HCT116 (cell line): Measurements from ENCODE around the gene COL2A1. TPM values are rescaled to one million over a fixed set of nuclear protein-coding genes. Genes with fewer than 3 reads are reported as not detected.

Source experiments
- ATAC-seq: fragments of 200-7000 bp; cut with Tn5 transposase; 2 replicates; pipeline ENCODE4 v1.9.1; 2020; ENCODE audit warnings: mild to moderate bottlenecking, moderate library complexity
- BruUV-seq: library from RNA; stranded (reverse); fragments of 400-500 nt; replicated peaks from 2 replicates; lab custom pipeline; 2021; lab: Mats Ljungman, UMichigan
- CTCF ChIA-PET: fragments of 300-600 bp; sonication (Branson Sonifier 250); formaldehyde crosslinking; loops from one replicate; lab custom pipeline; 2021; ENCODE audit warnings: antibody characterized with exemption; lab: Charles Lee
- POLR2A ChIA-PET: fragments of 300-600, 350-600 bp; sonication (Branson Sonifier 250); formaldehyde crosslinking; loops from one replicate; lab custom pipeline; 2021; ENCODE audit warnings: antibody characterized with exemption; lab: Charles Lee
- RAD21 ChIA-PET, 2 experiments: fragments of 300-600 bp; sonication (Branson Sonifier 250); formaldehyde crosslinking; loops; one replicate each; lab custom pipeline; 2023; ENCODE audit warnings: low total read pairs in 2 of 2; ENCODE audit not compliant: uncharacterized antibody in 2 of 2, unreplicated experiment in 2 of 2, low non-redundant PET in 1 of 2; lab: Charles Lee
- DNase-seq: peaks from one replicate; pipeline ENCODE4 v3.0.0-alpha.2; 2010; ENCODE audit warnings: low read depth, low spot score
- H2AFZ ChIP-seq: fragments of 200-600 bp; shearing (Covaris generic), sonication (generic); 2 replicates; pipeline ENCODE4 v1.6.1; 2017; ENCODE audit warnings: low read depth, mixed run types, mixed read lengths, antibody characterized with exemption, low read length; ENCODE audit not compliant: poor library complexity, severe bottlenecking
- H3K27ac ChIP-seq: 2 replicates; pipeline ENCODE4 v1.5.1; 2012; ENCODE audit warnings: low read depth, low read length
- H3K27me3 ChIP-seq: fragments of 200-600 bp; sonication (generic); 2 replicates; pipeline ENCODE4 v1.6.1; 2016; ENCODE audit warnings: mixed run types, low read length, mixed read lengths; ENCODE audit not compliant: insufficient read depth
- H3K36me3 ChIP-seq, 2 experiments: fragments of 200-500 bp in 1 of 2; fragments of 200-600 bp in 1 of 2; sonication (Bioruptor generic) in 1 of 2; sonication (generic) in 1 of 2; 2 replicates each; pipeline versions ENCODE4 v1.5.1 to v1.6.1; 2014 to 2016; ENCODE audit warnings: low read length in 2 of 2, inconsistent platforms in 1 of 2, mixed read lengths in 1 of 2, mixed run types in 1 of 2; ENCODE audit not compliant: insufficient read depth in 2 of 2, control insufficient read depth in 1 of 2
- H3K4me1 ChIP-seq, 2 experiments: fragments of 200-600 bp in 1 of 2; sonication (generic) in 1 of 2; 2 replicates each; pipeline versions ENCODE4 v1.5.1 to v1.6.1; 2012 to 2017; ENCODE audit warnings: low read length in 2 of 2, inconsistent platforms in 1 of 2, mild to moderate bottlenecking in 1 of 2, mixed read lengths in 1 of 2, mixed run types in 1 of 2, moderate library complexity in 1 of 2; ENCODE audit not compliant: insufficient read depth in 2 of 2, control insufficient read depth in 1 of 2
- H3K4me2 ChIP-seq: fragments of 200-600 bp; sonication (generic); 2 replicates; pipeline ENCODE4 v1.6.1; 2017; ENCODE audit warnings: mixed run types, low read length, mixed read lengths
- H3K4me3 ChIP-seq, 2 experiments: fragments of 200-600 bp in 1 of 2; sonication (generic) in 1 of 2; replicated peaks in 1 of 2; 2 replicates each; pipeline ENCODE4 v1.5.1; 2011 to 2016; ENCODE audit warnings: low read length in 2 of 2, control low read depth in 1 of 2, low read depth in 1 of 2, mild to moderate bottlenecking in 1 of 2, mixed read lengths in 1 of 2, mixed run types in 1 of 2
- H3K79me2 ChIP-seq: fragments of 200-600 bp; sonication (generic); 2 replicates; pipeline ENCODE4 v1.6.1; 2017; ENCODE audit warnings: mild to moderate bottlenecking, mixed run types, low read length, moderate library complexity, mixed read lengths; ENCODE audit not compliant: insufficient read depth
- H3K9ac ChIP-seq: fragments of 200-600 bp; sonication (generic); 2 replicates; pipeline ENCODE4 v1.6.1; 2016; ENCODE audit warnings: low read length, mixed read lengths
- H3K9me2 ChIP-seq: fragments of 200-600 bp; sonication (generic), shearing (Covaris generic); 2 replicates; pipeline ENCODE4 v1.6.1; 2017; ENCODE audit warnings: mixed run types, mild to moderate bottlenecking, moderate library complexity; ENCODE audit not compliant: insufficient read depth
- H3K9me3 ChIP-seq, 2 experiments: fragments of 200-500 bp in 1 of 2; fragments of 200-600 bp in 1 of 2; sonication (Bioruptor generic) in 1 of 2; sonication (generic) in 1 of 2; 2 replicates each; pipeline ENCODE4 v1.6.1; 2014 to 2017; ENCODE audit warnings: low read length in 2 of 2, mixed read lengths in 2 of 2, inconsistent platforms in 1 of 2, low read depth in 1 of 2, mild to moderate bottlenecking in 1 of 2, mixed run types in 1 of 2, moderate library complexity in 1 of 2; ENCODE audit not compliant: control insufficient read depth in 1 of 2, insufficient read depth in 1 of 2
- H4K20me1 ChIP-seq: fragments of 200-600 bp; sonication (generic), shearing (Covaris generic); 2 replicates; pipeline ENCODE4 v1.6.1; 2017; ENCODE audit warnings: mixed run types, mild to moderate bottlenecking, moderate library complexity; ENCODE audit not compliant: insufficient read depth
- ATF3 ChIP-seq: IDR thresholded peaks from 2 replicates; pipeline ENCODE4 v1.6.1; 2012
- CTCF ChIP-seq, 3 experiments: fragments of 200-600 bp in 1 of 3; sonication (generic) in 1 of 3; IDR thresholded peaks in 2 of 3; conservative IDR thresholded peaks in 1 of 3; 2 replicates each; pipeline ENCODE4 v1.5.1; 2012 to 2017; ENCODE audit warnings: low read depth in 2 of 3, low read length in 2 of 3, antibody characterized with exemption in 1 of 3, borderline replicate concordance in 1 of 3, control low read depth in 1 of 3, mild to moderate bottlenecking in 1 of 3, mixed read lengths in 1 of 3, mixed run types in 1 of 3, moderate library complexity in 1 of 3; ENCODE audit not compliant: insufficient read depth in 1 of 3
- ZBTB33 ChIP-seq: IDR thresholded peaks from 2 replicates; pipeline ENCODE4 v1.6.1; 2011; ENCODE audit warnings: mild to moderate bottlenecking, low read length, moderate library complexity; ENCODE audit not compliant: insufficient replicate concordance; ENCODE audit errors: extremely low read depth
- intact Hi-C: fragments of 100-400 bp; cut with micrococcal nuclease; formaldehyde crosslinking; loops from 2 replicates; pipeline ENCODE4 v1.10.0; 2022
- total RNA-seq: library from RNA; stranded (reverse); gene quantifications from one replicate; pipeline ENCODE4 v1.2.1, GENCODE V29; 2021; ENCODE audit not compliant: unreplicated experiment

The COL2A1 gene
- total RNA-seq, 1 experiment from 2014 or later, result 0.22 TPM

- H3K9ac ChIP-seq, result no peak overlapping the region
- BruUV-seq, result no TSS peak
- RAD21 ChIA-PET, result no interaction called here
- POLR2A ChIA-PET, result no interaction called here
- DNase-seq (no peak), ATAC-seq (no peak)
- H3K4me2 ChIP-seq, result no peak overlapping the region
- no peaks in the 10 kb centered on the region for H4K20me1 ChIP-seq
- no peaks in the 10 kb centered on the region for H3K9me3 ChIP-seq
- H3K9me2 ChIP-seq, result no peaks in the 10 kb centered on the region
- no peak overlapping the region for H3K27ac ChIP-seq
- H3K4me1 ChIP-seq, result peaks cover 0 to 30% of the 10 kb centered on the region in 2 experiments; a peak in 2 of 4 replicates
- no peaks in the 10 kb centered on the region for H3K79me2 ChIP-seq
- CTCF ChIA-PET, result no interaction called here
- no peak for TF ChIP-seq ATF3
- no peak for TF ChIP-seq ZBTB33
- TF ChIP-seq CTCF (IDR thresholded peaks at IDR 0.05 in 2 of 3, conservative IDR thresholded peaks at IDR 0.05 in 1 of 3; ENCODE audit: borderline replicate concordance in 1 of 3, insufficient read depth in 1 of 3, low read depth in 2 of 3, low read length in 2 of 3), result no peak
- no peaks in the 10 kb centered on the region for H3K27me3 ChIP-seq
- H3K4me3 ChIP-seq, result no peak overlapping the region
- intact Hi-C loops, result loop anchor here (5.0 to 10.0 kb wide), 2 partner anchors 224 to 676 kb away; no protein-coding TSS in a partner anchor
- no peaks in the 10 kb centered on the region for H3K36me3 ChIP-seq
- no peak overlapping the region for H2AFZ ChIP-seq
These were observed 63.4 kb downstream of the COL2A1 start for GRCh38 chr12:47940773-47941474.
